ENCODE measurements around the gene CDH1. TPM values are rescaled to one million over a fixed set of nuclear protein-coding genes. Genes with fewer than 3 reads are reported as not detected.

CDH1 gene
- total RNA-seq, 2 donors from 2014 or later = 1.1 TPM; not detected in 1

DNA sequence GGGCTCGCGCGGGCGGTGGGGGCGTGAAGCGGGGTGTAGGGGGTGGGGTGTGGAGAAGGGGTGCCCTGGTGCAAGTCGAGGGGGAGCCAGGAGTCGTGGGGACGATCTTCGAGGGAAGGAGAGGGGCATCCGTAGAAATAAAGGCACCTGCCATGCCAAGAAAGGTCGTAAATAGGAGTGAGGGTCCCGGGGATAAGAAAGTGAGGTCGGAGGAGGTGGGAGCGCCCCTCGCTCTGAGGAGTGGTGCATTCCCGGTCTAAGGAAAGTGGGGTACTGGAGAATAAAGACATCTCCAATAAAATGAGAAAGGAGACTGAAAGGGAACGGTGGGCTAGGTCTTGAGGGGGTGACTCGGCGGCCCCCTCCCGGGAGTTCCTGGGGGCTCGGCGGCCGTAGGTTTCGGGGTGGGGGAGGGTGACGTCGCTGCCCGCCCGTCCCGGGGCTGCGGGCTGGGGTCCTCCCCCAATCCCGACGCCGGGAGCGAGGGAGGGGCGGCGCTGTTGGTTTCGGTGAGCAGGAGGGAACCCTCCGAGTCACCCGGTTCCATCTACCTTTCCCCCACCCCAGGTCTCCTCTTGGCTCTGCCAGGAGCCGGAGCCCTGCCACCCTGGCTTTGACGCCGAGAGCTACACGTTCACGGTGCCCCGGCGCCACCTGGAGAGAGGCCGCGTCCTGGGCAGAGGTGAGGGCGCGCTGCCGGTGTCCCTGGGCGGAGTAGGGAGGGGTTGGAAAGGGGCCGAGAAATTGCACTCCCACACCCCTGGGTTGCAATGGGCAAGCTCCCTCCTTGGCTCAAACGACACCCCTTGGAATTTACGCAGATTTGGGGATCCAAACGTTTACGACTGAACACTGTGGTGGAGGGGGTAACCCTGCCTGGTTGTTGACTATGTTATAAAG lies 888 bp downstream of the CDH1 start:
- Histone ChIP-seq H3K4me3 (no peak overlapping the region), H3K4me1 (ENCODE audit: control insufficient read depth in 1 of 2, low read depth in 2 of 2) (peaks cover 3 to 13% of the 10 kb centered on the region in 2 donors), H3K27me3 (replicated peaks; ENCODE audit: insufficient read depth) (no peaks in the 10 kb centered on the region), H3K27ac (no peak overlapping the region), H3K9me3 (no peaks in the 10 kb centered on the region), H3K36me3 (no peaks in the 10 kb centered on the region)
- no peak for ATAC-seq (ENCODE audit: insufficient number of reproducible peaks, low FRiP score, low read depth)
- no peak for DNase-seq (ENCODE audit: low spot score)
- TF ChIP-seq, protein P1, sequence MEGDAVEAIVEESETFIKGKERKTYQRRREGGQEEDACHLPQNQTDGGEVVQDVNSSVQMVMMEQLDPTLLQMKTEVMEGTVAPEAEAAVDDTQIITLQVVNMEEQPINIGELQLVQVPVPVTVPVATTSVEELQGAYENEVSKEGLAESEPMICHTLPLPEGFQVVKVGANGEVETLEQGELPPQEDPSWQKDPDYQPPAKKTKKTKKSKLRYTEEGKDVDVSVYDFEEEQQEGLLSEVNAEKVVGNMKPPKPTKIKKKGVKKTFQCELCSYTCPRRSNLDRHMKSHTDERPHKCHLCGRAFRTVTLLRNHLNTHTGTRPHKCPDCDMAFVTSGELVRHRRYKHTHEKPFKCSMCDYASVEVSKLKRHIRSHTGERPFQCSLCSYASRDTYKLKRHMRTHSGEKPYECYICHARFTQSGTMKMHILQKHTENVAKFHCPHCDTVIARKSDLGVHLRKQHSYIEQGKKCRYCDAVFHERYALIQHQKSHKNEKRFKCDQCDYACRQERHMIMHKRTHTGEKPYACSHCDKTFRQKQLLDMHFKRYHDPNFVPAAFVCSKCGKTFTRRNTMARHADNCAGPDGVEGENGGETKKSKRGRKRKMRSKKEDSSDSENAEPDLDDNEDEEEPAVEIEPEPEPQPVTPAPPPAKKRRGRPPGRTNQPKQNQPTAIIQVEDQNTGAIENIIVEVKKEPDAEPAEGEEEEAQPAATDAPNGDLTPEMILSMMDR (IDR thresholded peaks at IDR 0.05) = no peak

DNA sequence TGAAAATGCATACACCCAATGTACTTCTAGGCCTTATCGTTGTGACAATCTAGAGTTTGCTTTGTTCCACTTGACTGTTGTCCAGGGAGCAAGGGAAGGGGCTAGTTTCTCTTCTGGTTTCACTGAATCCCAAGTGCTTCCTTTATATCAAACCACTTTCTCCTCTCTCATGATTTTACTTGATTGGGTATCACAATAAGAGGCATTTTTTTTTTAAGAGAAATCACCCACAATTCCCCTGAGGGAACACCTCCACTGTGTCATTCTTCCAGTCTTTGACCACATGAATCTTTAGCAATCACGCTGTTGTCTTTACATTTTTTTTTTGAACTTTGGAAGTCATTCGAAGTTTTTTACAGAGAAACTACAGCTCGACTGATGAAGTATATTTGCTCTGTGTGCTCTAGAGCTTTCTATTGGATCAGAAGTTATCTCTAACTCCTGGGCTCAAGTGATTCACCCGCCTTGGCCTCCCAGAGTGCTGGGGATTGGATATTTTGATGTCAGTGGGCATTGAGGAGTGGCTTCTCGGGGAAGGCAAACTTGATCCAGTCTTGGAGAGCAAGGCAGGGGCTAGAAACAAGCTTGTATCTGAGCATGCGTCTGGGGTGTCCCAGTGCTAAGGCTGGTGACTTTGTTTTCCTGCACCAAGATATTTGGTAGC lies 3.0 kb downstream of the CDH1 start:
- ATAC-seq (ENCODE audit: insufficient number of reproducible peaks, low FRiP score, low read depth) (no peak), DNase-seq (ENCODE audit: low spot score) (no peak)
- no peak overlapping the region for H3K27ac ChIP-seq
- H3K9me3 ChIP-seq = no peaks in the 10 kb centered on the region
- H3K27me3 ChIP-seq (replicated peaks; ENCODE audit: insufficient read depth) = no peaks in the 10 kb centered on the region
- no peak overlapping the region for H3K4me3 ChIP-seq
- TF ChIP-seq, protein P1 (IDR thresholded peaks at IDR 0.05) = no peak
- no peaks in the 10 kb centered on the region for H3K36me3 ChIP-seq
- peaks cover 3 to 13% of the 10 kb centered on the region in 2 donors for H3K4me1 ChIP-seq (ENCODE audit: control insufficient read depth in 1 of 2, low read depth in 2 of 2)

DNA sequence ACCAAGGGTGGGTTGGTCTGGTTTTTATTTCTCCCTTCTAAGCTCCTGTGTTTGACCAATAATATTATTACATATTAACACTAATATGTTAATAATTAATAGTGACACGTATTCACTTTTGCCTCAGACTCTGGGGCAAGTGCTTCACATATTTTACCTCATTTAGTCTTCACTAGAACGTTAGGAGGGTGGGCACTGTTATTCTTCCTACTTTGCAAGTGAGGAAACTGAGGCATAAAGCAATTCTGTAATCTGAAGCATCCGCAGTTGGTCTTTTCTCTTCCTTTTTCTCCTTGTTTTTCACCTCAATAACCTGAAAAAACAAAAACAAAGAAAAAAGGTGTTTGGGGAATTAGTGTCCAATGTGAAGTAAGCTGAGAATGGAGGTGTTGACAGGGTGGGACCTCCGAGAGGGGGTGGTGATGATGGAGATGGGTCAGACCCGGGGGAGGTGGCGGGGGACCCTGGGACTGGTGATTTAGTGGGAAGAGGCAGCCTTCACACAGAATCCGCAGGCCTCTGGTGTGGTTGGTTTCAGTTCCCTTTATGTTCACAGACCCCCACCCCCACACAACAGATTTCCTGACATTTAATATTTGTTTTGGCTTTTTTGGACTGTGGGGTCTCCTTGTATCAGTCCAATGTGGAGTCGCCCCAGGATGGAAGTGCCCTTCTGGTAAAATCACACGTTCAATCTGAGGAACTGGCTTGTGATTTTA lies 3.7 kb downstream of the CDH1 start:
- Histone ChIP-seq H3K4me3 (no peak overlapping the region), H3K27me3 (replicated peaks; ENCODE audit: insufficient read depth) (no peaks in the 10 kb centered on the region), H3K4me1 (ENCODE audit: control insufficient read depth in 1 of 2, low read depth in 2 of 2) (peaks cover 3 to 13% of the 10 kb centered on the region in 2 donors), H3K36me3 (no peaks in the 10 kb centered on the region), H3K27ac (no peak overlapping the region), H3K9me3 (no peaks in the 10 kb centered on the region)
- DNase-seq (ENCODE audit: low spot score) = no peak
- no peak for ATAC-seq (ENCODE audit: insufficient number of reproducible peaks, low FRiP score, low read depth)
- TF ChIP-seq, protein P1 (IDR thresholded peaks at IDR 0.05) = no peak

DNA sequence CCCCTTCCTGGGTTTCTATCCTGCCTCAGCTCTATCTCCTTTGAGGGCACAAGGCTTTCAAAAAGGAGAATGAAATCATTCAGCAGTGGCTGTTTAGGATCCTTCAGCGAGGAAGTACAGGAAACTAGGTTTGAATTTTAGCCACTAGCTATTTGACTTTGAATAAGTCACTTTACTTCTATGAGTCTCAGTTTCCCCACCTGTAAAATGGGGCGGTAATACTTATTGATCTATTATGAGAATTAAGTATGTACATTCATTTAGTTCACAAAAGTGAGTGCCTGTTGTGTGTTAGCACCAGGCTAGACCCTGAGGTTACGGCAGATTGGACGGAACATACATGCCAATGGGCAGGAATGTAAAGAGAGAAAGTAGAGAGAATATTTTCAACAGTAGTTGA lies 6.6 kb downstream of the CDH1 start:
- H3K27ac ChIP-seq = no peak overlapping the region
- no peaks in the 10 kb centered on the region for H3K4me1 ChIP-seq (ENCODE audit: control insufficient read depth in 1 of 2, low read depth in 2 of 2)
- no peak for DNase-seq (ENCODE audit: low spot score)
- no peaks in the 10 kb centered on the region for H3K9me3 ChIP-seq
- H3K27me3 ChIP-seq (replicated peaks; ENCODE audit: insufficient read depth) = no peaks in the 10 kb centered on the region
- H3K4me3 ChIP-seq = no peak overlapping the region
- H3K36me3 ChIP-seq = no peaks in the 10 kb centered on the region
- ATAC-seq (ENCODE audit: insufficient number of reproducible peaks, low FRiP score, low read depth) = no peak
- TF ChIP-seq, protein P1 (IDR thresholded peaks at IDR 0.05) = no peak

All from thoracic aorta (tissue), 2 donors.